GM19351 (cell line): ENCODE results near the gene DFFB.

Experiments used
- ATAC-seq: cut with Tn5 transposase; IDR thresholded peaks from one replicate; pipeline ENCODE4 v1.9.1; 2021; ENCODE audit warnings: mild to moderate bottlenecking, moderate library complexity; ENCODE audit not compliant: unreplicated experiment

DFFB gene

DNA sequence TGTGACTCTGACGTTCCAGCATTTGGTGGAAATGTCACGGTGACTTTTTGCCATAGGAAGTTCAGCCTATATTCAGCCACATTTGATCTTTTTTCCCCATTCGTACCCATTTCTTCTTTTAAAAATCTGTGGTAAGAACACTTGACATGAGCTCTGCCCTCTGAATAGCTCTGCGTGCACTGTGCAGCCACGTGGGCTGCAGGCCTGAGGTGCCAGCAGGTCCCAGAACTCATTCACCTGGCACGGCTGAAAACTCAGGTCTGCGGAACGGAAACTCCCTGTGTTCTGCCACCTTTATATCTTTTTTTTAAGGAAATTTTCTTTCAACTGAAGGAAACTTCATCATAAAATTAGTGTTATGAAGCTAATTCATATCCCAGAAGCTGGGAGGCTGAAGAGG lies 28.9 kb upstream of the DFFB start:
- no peak for ATAC-seq

DNA sequence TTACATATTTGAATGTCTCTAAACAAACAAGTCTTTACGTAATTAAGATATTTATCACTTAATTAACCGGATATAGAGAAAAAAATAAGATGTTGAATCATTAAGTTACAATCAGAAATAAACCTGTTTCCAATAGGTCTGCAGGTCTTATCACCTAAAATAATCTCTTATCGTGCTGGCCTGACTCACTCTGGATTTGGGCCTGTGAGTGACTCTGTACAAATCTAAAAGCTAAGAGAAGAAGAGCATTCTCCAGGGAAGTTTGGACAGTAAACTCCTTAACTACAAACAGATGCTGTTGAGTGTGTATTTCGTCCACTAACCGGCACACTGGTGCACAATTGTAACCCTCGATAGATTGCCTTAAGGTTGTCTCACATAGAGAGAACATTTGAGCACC lies 25.6 kb upstream of the DFFB start:
- ATAC-seq = no peak

DNA sequence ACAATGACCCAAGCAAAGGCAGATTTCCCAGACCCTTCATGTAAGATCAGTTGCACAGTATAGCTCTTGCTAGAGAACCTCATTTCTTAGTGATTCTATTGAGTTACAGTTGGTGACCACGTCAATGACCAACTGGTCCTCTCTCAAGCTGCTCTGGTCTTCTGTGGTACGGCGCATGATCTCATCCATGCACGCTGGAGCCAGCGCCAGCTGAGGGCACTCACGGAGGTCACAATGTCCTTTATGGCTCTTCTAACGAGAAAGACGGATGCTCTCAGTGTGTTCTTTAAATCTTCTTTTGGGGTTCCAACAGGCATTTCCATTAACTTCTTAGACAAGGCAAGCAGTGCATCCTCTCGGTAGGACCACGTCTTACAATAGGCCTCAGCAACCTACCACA lies 22.6 kb upstream of the DFFB start:
- no peak for ATAC-seq

DNA sequence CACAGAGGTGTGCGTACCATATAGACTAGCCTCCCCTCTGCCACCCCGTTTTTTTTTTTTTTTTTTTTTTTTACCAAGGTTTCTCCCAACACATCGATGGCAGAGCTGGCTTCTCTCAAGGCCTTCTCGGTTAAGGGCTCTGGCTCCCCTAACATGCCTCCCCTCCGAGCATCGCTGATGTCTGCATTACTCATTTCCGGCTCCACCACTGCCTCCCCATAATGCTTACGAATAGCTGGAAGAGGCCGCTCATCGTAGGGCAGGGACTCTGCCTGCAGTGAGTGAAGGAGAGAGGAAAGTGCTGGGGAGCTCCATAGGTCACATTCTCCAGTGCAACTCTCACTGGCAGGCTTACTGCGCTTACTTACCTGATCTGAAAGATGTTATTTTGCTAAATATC lies 20.9 kb upstream of the DFFB start:
- no peak for ATAC-seq

DNA sequence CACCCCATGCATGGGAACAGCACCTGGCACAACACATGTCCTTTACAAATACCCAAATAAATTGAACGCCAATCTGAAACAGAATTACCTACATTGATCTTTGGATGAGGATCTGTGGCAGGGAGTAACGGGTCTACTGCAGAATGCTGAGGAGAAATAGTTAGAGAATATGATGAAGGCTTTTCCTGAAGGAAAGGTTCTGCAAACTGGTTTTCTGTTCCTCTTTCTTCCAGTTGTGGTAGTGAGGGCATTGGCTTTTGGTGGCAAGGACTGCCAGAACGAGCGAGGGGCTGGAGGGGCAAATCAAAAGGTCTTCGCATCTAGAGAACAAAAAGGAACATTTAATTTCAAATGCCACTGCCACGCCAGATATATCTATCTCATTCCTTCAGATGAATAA lies 20.1 kb upstream of the DFFB start:
- no peak for ATAC-seq

DNA sequence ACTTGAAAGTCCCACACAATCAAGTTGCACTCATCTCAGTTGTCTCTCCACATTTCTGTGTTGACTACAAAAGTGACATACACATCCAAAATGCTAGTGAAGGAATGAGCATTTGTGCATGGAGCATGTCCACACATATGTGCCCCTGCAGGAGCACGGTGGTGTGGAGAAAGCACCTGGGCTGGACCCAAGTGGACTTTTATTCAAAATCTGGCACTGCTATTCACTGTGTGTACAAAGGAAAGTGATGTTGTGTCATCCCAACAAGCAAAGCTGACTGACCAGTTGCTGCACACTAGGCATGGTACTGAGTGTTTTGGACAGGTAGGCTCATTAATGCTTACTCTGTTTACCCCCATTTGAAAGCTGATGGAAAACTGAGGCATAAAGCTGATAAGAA lies 19.6 kb upstream of the DFFB start:
- no peak for ATAC-seq

DNA sequence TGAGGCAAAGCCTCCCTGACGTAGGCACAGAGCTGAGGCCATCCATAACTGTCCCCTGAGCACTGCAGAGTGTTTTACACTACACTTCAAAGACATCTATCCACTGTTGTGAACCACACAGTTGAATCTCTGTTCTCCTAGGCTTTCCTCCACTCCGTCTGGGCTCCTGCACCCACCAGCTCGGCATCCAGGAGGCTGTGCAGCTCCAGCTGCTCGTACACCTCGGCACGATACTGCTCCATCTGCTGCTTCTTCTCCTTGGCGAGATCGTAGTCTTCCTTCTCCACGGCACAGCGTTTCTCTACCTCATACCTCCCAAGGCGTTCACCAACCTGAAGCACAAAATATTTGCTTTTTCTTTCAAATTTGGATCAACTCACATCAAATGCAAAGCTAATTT lies 18.5 kb upstream of the DFFB start:
- ATAC-seq = no peak

DNA sequence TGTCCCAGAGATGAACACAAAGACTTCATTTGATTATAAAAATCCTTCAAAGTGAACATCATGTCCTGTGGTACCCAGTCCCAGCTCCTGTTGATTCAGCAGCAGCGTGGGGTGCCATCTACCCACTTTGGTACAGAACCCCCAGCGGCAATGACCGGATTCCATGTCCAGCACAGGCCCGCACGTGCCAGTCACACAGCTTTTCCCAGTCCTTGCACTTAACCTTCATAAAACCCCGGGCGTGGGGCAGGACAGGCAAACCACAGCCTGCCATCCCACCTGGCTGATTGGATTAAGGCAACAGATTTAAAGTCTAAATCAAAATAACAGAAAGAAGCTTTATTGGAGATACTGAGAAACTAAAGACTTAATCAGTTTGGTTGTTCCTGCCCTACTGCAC lies 15.8 kb upstream of the DFFB start:
- no peak for ATAC-seq

DNA sequence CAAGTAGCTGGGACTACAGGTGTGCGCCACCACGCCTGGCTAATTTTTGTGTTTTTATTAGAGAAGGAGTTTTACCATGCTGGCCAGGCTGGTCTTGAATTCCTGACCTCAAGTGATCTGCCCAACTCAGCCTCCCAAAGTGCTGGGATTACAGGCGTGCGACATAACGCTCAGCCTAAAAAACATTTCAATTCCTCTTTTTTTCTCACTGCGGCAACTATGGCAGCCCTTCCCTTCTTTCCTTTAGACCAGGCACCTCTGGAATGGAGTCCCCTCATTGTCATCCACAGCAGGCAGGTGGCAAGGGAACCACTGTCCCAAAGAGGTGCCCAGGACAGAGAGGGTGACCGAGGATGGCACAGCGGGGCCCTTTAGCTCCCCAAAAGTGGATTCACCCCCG lies 14.4 kb upstream of the DFFB start:
- no peak for ATAC-seq

DNA sequence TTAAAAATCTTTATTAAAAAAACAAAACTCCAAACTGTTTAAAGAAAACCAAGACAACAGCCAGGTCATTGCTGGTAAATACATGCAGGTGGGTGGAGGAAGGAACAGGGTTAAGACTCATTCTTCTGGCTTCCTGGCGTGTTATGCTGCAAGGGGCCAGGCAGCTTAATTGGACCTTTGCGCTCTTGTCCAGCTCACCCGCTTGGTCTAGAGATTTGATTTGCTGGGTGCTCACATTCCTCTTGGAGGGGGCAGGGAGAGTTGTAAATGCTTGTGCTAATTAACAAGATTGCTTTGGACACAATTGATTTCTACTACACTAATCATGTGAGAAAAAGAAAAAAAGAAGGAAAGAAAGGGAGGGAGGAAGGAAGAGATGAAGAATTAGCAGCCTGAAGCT lies 10.7 kb upstream of the DFFB start:
- ATAC-seq = no peak

DNA sequence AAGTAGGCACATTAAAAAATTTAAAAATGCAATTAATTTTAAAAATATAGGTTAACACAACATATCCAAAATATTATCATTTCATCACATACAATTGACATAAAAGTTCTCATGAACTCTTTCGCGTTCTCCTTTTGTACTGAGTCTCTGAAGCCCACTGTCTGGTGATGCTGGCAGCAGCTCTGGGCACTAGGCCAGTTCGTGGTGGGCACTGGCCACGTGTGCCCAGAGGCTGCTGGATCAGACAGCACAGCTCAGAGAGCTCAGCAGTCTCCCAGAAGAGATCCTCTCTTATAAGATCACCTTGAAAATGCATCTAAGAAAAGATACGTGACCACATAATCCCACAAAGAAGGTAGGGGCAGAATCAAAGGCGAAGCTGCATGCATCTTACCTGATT lies 10.2 kb upstream of the DFFB start:
- ATAC-seq = no peak

DNA sequence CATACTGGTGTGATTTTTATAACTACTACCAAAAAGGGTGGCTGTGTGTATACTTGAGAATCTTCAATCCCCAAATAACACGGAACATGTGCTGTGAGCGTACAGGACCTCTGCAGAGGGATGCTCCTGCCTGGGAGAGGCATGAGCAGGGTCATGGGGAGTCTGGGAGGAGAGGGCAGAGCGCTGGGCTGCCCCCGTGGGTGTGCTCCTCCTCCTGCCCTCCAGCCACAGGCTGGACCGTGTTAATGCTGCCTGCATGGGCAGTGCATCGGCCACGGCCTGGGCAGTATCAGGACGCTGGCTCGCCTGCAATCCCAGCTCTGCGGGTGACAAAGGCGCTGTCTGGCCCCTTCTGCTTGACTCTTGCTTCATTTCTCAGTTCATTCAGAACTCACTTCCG lies 6.4 kb upstream of the DFFB start:
- no peak for ATAC-seq

DNA sequence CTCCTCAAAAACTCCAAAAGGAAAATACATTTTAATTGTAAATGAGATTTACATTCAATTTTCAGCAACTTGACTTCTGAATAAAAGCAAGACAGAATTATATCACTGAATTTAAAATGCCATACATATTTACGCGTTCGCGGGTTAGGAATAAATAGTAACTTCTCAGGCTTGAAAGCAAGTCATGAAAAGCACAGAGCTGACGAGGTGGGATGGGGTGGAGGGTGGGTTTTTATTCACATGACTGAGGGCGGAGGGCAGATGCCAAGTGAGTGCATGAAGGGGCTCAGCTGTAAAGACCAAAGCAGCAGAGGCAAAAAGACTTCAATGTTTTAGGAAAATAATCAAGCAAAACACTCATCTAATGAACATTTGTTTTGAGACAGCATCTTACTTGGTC lies 6.0 kb upstream of the DFFB start:
- no peak for ATAC-seq

DNA sequence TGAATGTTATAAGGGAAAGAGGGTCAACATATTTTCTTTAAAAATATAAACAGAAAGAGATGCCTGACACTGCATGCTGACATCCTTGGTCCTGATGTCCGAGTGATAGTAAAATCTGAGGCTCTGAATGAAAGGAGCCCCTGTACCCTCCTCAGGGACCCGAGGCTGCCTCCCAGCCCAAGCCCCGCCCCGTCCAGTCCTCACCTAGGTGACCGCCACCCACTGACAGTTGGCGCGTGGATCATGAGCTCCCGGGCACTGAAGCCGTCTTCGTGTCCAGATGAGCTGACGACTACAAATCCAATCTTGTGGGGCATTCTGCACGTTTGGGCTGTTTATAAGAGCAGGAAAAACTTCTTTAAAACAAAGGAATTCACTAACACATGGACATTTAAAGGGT lies 5.2 kb upstream of the DFFB start:
- ATAC-seq = no peak

DNA sequence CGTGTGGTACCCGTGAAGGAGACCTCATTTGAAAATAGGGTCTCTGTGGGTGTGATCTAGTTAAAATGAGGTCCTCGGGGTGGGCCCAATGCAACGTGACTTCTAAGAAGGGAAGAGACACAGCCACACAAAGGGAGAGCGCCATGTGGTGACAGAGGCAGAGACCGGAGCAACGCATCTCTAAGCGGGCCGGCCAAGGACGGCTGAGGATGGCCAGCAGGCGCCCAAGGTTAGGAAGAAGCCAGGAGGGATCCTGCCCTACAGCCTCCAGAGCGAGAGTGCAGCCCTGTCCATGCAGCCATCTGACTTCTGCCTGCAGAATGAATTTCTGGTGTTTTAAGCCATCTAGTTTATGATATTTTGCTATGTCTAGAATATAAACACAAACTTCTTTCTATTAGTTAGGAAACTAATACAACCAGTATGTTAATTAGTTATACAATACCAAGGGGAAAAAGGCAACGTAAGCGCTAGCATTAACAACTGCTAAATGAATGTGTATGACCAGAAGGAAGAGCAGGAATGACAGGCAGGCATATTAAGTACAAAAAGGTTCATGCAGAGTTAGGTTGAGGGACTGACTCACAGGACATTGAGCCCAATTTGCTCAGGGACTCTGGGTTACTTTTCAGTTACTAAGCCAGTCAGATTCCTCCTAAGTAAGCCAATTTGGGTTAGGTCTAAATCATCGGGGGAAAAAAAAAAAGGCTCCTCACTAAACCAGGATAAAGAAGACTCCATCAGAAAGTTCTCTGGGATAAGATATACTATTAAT lies 4.4 kb upstream of the DFFB start:
- ATAC-seq = no peak

DNA sequence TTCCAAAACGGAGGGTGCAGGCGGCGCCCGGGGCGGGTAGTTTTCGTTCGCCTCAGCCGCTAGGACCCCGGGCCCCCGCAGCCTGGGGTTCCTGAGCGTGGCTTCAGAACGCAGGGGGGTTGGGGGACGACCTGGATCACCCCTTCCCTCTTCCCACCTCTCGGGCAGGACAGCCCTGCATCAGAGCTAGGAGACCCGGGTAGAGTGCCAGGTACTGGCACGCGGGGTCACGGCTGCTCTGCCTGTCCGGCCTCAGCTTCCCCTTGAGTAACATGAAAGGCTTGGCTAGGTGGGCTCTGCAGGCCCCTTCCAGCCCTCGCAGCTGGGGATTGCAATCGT lies 484 bp downstream of the DFFB start:
- ATAC-seq = no peak

DNA sequence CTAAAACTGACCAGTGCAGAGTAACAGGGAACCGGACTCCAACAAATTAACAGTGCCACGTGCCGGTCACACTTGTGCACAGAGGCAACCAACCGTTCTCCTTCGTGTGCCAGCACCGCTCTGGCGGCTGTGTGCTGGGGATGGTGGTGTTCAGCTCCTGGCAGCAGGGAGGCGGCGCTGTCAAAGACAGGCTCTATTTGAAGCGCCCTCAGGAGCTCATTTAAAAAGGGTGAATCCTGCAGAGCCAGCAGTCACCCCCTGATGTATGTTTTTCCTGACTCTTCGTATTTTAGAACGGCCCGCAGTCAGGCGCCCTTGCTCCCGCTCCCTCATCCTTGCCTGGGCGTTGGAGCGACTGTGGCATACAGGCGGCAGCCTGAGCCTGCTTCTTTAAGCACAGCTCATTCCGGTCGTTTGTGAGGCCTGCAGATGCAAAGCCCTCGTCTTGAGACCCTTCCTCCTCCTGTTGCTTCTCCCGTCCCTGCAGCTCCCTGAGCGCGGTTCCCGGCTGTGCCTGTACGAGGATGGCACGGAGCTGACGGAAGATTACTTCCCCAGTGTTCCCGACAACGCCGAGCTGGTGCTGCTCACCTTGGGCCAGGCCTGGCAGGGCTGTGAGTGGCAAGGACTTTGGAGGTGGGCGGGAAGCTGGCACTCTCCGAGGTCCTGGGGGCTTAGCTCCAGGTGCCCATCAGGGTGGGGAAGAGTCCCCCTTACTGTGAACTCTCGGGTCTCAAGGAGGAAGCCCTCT lies 1.1 kb downstream of the DFFB start:
- no peak for ATAC-seq

DNA sequence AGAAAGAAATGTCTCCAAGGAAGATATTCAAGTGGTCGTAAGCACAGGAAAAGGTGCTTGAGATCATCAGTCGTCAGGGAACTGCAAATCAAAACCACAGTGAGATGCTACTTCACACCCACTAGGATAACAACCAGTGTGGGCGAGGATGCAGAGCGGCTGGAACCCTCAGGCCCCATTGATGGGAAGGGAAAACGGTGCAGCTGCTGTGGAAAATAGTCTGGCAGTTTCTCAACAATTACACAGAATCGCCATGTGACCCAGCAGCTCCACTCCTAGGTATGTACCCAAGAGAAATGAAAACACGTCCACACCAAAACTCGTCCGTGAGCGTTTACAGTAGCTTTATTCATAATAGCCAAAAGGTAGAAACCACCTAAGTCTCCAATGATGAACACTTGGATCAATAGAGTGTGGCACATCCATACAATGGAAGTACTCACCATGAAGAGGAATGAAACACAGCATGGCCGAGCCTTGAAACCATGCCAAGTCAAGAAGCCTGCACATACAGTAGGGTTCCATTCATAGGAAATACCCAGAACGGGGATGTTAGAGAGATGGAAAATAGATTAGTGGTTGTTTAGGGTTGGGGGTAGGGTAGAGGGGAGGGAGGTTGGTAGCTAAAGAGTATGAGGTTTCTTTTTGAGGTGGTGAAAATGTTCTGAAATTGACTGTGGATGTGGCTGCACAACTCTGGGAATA lies 6.1 kb downstream of the DFFB start:
- no peak for ATAC-seq

DNA sequence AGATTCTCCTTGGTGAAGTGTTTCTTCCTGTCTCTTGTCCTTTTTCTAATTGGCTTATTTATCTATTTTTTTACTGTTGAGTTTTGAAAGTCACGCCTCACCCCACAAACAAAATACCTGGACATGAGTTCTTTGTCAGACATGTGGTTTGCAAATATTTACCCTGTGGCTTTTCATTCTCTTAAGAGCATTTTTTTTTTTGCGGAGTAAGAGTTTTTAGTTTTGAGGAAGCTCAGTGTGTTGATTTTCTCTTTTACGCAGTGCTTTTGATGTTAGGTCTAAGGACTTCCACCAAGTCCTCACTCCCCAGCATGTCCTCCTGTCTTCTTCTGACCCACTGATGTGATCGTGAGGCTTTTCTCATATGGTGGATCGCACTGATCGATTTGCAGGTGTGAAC lies 7.6 kb downstream of the DFFB start:
- ATAC-seq = no peak

DNA sequence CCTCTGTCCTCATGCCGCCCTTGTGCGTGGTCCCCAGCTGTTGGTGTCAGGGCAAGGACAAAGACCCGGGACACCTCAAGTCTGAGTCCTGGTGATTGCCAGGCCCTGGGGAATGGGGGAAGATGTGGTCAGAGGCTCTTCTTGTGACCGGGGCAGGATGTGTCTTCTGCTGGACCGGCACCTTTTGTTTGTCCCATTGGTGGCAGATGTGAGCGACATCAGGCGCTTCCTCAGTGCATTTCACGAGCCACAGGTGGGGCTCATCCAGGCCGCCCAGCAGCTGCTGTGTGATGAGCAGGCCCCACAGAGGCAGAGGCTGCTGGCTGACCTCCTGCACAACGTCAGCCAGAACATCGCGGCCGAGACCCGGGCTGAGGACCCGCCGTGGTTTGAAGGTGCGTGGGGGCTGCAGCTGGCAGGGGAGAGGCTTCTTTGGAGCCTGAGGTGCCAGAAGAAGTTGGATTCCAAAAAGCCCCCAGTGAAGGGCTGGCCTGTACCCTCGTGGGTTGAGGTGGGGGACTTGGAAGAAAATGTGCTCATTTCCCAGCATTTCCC lies 8.4 kb downstream of the DFFB start:
- ATAC-seq = no peak

DNA sequence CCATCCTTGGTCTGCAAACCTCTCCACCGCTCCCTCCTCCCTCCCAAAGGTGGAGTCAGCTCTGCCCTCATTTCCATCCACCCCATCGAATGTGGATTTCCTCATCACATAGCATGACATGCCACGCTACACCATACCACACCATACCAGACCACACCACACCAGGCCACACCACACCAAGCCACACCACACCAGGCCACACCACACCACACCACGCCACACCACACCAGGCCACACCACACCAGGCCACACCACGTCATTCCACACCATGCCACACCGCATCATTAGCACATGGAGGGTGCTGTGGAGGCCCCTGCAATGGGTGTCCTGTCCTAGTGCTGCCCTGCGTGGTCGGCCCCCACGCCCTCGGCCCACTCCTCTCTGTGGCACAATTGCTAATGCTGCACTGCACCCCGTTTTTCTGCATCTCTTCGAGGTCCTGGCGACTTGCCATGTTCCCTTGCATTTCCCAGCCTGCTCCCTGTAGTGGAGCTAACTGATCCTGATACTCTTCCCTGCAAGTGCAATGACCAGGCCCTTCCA lies 11.3 kb downstream of the DFFB start:
- ATAC-seq = no peak
